Spleen (tissue), 11 donors: ENCODE results near the gene SERPING1. TPM values are rescaled to one million over a fixed set of nuclear protein-coding genes. Genes with fewer than 3 reads are reported as not detected.

Source experiments
- DNase-seq: peaks from one replicate; pipeline ENCODE4 v3.0.0-alpha.2; 2020
- H3K27ac ChIP-seq, 8 donors: fragments of 200-600 bp; sonication (generic) in 7 of 8; 1 replicate in 4 of 8; 2 replicates in 4 of 8; pipeline versions ENCODE4 v1.5.0 to v1.8.0; 2016 to 2021; ENCODE audit warnings: inconsistent platforms in 4 of 8, mild to moderate bottlenecking in 4 of 8, moderate library complexity in 1 of 8
- H3K27me3 ChIP-seq, 7 donors: fragments of 200-600 bp; sonication (generic) in 6 of 7; replicated peaks in 1 of 7; 1 replicate in 4 of 7; 2 replicates in 3 of 7; pipeline versions ENCODE4 v1.5.0 to v1.8.0; 2016 to 2021; ENCODE audit warnings: inconsistent platforms in 3 of 7, mild to moderate bottlenecking in 1 of 7
- H3K36me3 ChIP-seq, 6 donors: fragments of 200-600 bp; sonication (generic) in 5 of 6; 1 replicate in 4 of 6; 2 replicates in 2 of 6; pipeline versions ENCODE4 v1.5.0 to v1.8.0; 2016 to 2021; ENCODE audit warnings: inconsistent platforms in 2 of 6
- H3K4me1 ChIP-seq, 6 donors: fragments of 200-600 bp; sonication (generic) in 5 of 6; 1 replicate in 3 of 6; 2 replicates in 3 of 6; pipeline versions ENCODE4 v1.5.0 to v1.8.0; 2016 to 2021; ENCODE audit warnings: inconsistent platforms in 3 of 6
- H3K4me3 ChIP-seq, 8 donors: fragments of 200-600 bp; sonication (generic) in 7 of 8; 1 replicate in 4 of 8; 2 replicates in 4 of 8; pipeline versions ENCODE4 v1.5.0 to v1.8.0; 2016 to 2021; ENCODE audit warnings: inconsistent platforms in 4 of 8, mild to moderate bottlenecking in 4 of 8, moderate library complexity in 2 of 8
- H3K9me3 ChIP-seq, 8 donors: fragments of 200-600 bp; sonication (generic) in 7 of 8; 1 replicate in 4 of 8; 2 replicates in 4 of 8; pipeline versions ENCODE4 v1.5.0 to v1.8.0; 2016 to 2021; ENCODE audit warnings: inconsistent platforms in 4 of 8
- POLR2A ChIP-seq, 3 donors: fragments of 450-650 bp; IDR thresholded peaks; one replicate each; pipeline ENCODE4 v1.5.1; 2017; ENCODE audit warnings: antibody characterized with exemption in 3 of 3, mild to moderate bottlenecking in 1 of 3
- POLR2AphosphoS5 ChIP-seq, 3 donors: sonication (generic); formaldehyde crosslinking; IDR thresholded peaks; one replicate each; pipeline ENCODE4 v1.5.1; 2017; ENCODE audit warnings: antibody characterized with exemption in 3 of 3
- WGBS, 5 donors: extraction: QIAGEN DNeasy Blood & Tissue Kit in 3 of 5; methylation state at CpG; one replicate each; pipeline versions ENCODE4 v1.1.5 to v1.1.7; 2013 to 2018; 5-methylcytosine and 5-hydroxymethylcytosine counted together
- intact Hi-C: fragments of 100-400 bp; cut with DNase I; formaldehyde crosslinking; loops from one replicate; pipeline ENCODE4 v1.15.0; 2023; ENCODE audit warnings: low total_unique reads
- polyA plus RNA-seq, 3 donors: library from polyadenylated mRNA; stranded (reverse); fragments of 200-250 nt; gene quantifications; one replicate each; pipeline ENCODE4 v1.2.1, GENCODE V29; 2013
- total RNA-seq, 7 donors: library from RNA; depleted of rRNA in 3 of 7; stranded (reverse); fragments of >200 nt in 3 of 7; fragmentation: NEBNext Ultra II Directional in 4 of 7; extraction: Animal tissue kit (Norgen Biotek cat#: 25700) in 4 of 7; gene quantifications; one replicate each; pipeline versions ENCODE4 v1.1.0 to v1.2.1, GENCODE V29; 2016 to 2021
- TF ChIP-seq, protein P1 (sequence below), 11 experiments: fragments of 200-600 bp in 7 of 11; fragments of 450-650 bp in 4 of 11; sonication (generic) in 4 of 11; IDR thresholded peaks in 8 of 11; conservative IDR thresholded peaks in 3 of 11; 1 replicate in 7 of 11; 2 replicates in 4 of 11; pipeline versions ENCODE4 v1.4.0 to v1.8.0; 2016 to 2021; ENCODE audit warnings: antibody characterized with exemption in 11 of 11, inconsistent platforms in 4 of 11, mild to moderate bottlenecking in 1 of 11
- donor health status: healthy with polysubstance abuse.
- donor health status: DM: no; HTN: no; CAD: no; lungs with moderate emphysema.
- donor health status: DM: no; HTN: no; CAD: no.
- donor health status: Bipolar disorder and iron deficiency.
- donor health status: healthy.
- donor health status: DM: no; HTN: no; CAD: no.
- donor health status: DM: yes; HTN: yes; CAD: no.

The SERPING1 gene
- total and polyA plus RNA-seq, 10 donors, result 104 to 364 (median 228) TPM

DNA sequence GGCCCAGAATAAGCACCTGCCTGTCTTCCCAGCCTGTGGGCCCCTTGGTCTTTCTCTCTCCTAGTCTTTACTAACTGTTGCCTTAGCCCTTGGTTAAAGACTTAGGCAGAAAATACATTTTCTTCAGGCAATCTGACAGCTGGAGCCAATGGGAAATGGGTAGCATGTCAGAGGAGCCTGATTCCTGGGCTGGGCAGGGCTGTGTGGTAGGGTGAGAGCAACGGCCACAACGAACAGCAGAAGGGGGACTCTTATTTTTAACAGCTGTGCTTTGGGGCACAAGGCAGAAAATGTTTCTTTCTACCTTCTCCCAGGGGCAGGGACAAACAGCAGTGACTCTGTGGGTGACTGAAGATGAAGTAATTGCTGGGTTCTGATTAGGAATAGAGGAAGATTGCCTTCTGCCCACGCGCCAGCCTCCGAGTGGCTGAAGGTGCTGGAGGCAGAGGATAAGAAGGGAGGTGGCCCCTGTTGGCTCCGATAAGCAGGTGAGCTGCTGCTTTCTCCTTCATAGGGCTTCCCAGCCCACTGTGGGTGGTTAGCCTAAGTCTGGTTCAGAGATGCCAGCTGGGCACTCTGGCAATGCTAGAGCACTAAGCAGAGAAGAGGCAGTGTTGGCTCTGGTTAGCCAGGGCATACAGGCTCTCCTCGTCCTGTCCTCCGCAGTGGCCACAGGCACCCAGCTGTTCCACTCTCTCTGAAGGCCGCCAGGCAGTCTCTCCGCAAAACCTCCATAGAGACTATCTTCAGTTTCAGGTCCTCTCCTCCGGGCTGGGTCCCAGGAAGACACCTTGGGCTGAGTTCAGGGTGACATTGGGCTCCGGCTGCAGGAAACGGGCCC is 50.7 kb downstream of the SERPING1 start:
- no peak for TF ChIP-seq POLR2A (IDR thresholded peaks at IDR 0.05)
- TF ChIP-seq, protein P1, sequence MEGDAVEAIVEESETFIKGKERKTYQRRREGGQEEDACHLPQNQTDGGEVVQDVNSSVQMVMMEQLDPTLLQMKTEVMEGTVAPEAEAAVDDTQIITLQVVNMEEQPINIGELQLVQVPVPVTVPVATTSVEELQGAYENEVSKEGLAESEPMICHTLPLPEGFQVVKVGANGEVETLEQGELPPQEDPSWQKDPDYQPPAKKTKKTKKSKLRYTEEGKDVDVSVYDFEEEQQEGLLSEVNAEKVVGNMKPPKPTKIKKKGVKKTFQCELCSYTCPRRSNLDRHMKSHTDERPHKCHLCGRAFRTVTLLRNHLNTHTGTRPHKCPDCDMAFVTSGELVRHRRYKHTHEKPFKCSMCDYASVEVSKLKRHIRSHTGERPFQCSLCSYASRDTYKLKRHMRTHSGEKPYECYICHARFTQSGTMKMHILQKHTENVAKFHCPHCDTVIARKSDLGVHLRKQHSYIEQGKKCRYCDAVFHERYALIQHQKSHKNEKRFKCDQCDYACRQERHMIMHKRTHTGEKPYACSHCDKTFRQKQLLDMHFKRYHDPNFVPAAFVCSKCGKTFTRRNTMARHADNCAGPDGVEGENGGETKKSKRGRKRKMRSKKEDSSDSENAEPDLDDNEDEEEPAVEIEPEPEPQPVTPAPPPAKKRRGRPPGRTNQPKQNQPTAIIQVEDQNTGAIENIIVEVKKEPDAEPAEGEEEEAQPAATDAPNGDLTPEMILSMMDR (IDR thresholded peaks at IDR 0.05 in 8 of 11, conservative IDR thresholded peaks at IDR 0.05 in 3 of 11), result no peak
- TF ChIP-seq POLR2AphosphoS5 (IDR thresholded peaks at IDR 0.05), result no peak
- DNase-seq, result no peak
- H3K27me3 ChIP-seq, result peaks cover 0 to 66% (median 31%) of the 10 kb centered on the region in 7 donors
- H3K36me3 ChIP-seq, result no peaks in the 10 kb centered on the region
- H3K4me1 ChIP-seq, result peaks cover 19 to 77% (median 56%) of the 10 kb centered on the region in 6 donors
- intact Hi-C loops, result loop anchor here (10.0 kb wide), 1 partner anchor 303 kb away; no protein-coding TSS in a partner anchor
- WGBS, 5 donors, result 9 to 16% (median 9%) methylated on average over 11 to 13 of the region's 13 CpGs
- peak overlapping the region in 1 of 8 donors; percentile 48 for H3K27ac ChIP-seq
- H3K9me3 ChIP-seq, result no peaks in the 10 kb centered on the region
- peak overlapping the region in 4 of 8 donors; percentile 24 to 65 (median 34) for H3K4me3 ChIP-seq

DNA sequence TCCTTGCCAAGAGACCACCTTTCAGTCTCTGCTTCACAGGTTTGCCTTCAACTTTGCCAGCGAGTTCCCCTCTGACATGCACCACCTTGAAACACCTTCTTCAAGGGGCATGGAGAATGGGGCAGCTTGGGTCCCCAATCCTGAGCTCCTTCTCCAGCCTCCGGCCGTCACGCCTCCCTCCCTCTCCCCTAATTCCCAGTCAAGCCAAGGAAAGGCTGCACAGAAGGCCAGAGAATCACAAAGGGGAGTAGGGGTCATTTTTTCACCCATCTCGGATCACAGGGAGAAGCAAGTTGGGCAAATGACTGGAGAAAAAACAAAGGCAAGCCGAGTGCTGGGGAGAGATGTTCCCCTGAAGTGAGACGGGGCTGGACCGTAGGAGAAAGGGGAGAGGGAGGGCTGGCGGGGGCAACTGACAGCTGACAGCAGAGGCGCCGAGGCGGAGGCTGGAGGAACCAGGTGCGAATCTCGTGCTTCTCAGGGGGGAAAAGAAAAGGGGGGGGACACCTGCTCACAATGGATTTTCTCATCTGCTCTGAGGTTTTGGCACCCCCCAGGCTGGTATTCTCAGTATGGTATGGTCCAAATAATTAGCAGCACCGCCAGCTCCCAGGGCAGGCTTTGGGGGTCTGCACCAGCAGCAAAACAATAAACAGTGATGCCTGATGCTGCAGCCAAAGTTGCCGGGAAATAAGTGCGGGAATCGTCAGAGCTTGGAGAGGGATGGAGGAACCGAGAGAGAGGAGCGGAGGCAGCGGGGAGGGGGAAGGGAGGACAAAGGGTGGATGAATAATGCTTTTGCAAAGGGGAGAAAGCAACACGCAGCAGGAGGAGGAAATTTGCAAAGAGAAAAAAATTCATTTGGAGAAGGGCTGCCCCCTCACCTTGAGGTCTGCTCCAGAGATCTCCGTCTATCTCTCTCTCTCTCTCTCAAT is 51.6 kb downstream of the SERPING1 start:
- Histone ChIP-seq H3K27me3 (peaks cover 0 to 65% (median 31%) of the 10 kb centered on the region in 7 donors), H3K9me3 (no peaks in the 10 kb centered on the region), H3K4me1 (peaks cover 19 to 84% (median 56%) of the 10 kb centered on the region in 6 donors), H3K27ac (peak overlapping the region in 2 of 8 donors; percentile 48 to 62), H3K36me3 (no peaks in the 10 kb centered on the region), H3K4me3 (peak overlapping the region in 7 of 8 donors; percentile 6 to 65 (median 27))
- WGBS, 5 donors, result 2 to 4% (median 3%) methylated on average over 23 of the region's 23 CpGs
- TF ChIP-seq POLR2A (IDR thresholded peaks at IDR 0.05) (no peak), POLR2AphosphoS5 (IDR thresholded peaks at IDR 0.05) (no peak)
- TF ChIP-seq, protein P1 (IDR thresholded peaks at IDR 0.05 in 8 of 11, conservative IDR thresholded peaks at IDR 0.05 in 3 of 11), result no peak
- intact Hi-C loops, result loop anchor here (10.0 kb wide), 1 partner anchor 304 kb away; no protein-coding TSS in a partner anchor
- DNase-seq, result no peak

DNA sequence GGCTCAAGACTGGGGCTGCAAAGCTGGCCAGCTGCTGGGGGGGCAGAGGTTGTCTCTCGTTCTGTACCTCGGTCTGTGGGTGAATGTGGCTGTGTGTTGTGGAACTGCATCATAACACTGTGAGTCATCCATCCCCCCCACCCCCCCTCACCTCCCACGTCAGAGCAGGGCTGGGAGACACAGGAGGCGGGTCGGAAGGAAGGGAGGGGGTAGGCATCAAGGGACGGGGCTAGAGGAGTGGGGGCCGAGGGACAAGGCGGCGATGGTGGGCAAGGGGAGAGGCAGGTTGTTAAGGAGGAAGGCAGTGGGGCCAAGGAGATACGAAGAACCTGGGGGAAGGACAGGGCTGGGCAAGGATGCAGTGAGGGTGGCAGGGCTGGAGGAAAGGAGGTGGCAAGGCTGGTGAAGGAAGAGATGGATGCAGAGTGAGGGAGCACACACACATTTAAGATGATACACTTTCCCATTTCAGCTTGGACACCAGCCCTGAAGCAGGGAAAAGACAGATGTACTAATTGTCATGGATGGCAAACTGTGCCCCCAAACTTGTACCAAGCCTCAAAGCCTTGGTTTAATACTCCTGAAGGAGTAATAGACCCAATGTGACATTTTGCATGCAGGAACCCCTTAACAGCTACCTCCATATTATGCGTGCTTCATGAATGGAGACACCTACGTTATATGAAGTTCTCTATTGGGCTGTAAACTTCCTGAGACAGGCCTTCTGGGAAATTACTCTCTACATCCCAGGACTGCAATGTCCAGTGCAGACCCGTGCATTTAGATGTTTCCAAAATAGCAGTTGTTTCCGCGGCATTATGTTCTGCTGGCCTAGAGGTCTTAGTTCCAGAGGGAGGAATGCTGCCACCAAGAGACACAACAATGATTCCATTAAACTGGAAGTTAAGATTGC is 52.6 kb downstream of the SERPING1 start, which contains the start of gene YPEL4:
Gene YPEL4 (minus strand): TSS at position 87 of the 913 bp plus-strand sequence. CDS start 2,805 bp downstream, outside the sequence.
- Histone ChIP-seq H3K4me1 (peaks cover 19 to 74% (median 48%) of the 10 kb centered on the region in 6 donors), H3K9me3 (no peaks in the 10 kb centered on the region), H3K36me3 (no peaks in the 10 kb centered on the region), H3K27me3 (peaks cover 0 to 57% (median 31%) of the 10 kb centered on the region in 7 donors), H3K4me3 (peak within 1 kb of the TSS in 7 of 8 donors; percentile 6 to 65 (median 27)), H3K27ac (peak within 1 kb of the TSS in 2 of 8 donors; percentile 48 to 62)
- 20 to 23% (median 23%) methylated on average over 13 to 15 of the region's 15 CpGs for WGBS, 5 donors
- DNase-seq, result peak; percentile 81
- intact Hi-C loops, result loop anchor here (10.0 kb wide), 1 partner anchor 305 kb away; no protein-coding TSS in a partner anchor
- TF ChIP-seq, protein P1 (IDR thresholded peaks at IDR 0.05 in 8 of 11, conservative IDR thresholded peaks at IDR 0.05 in 3 of 11), result no peak
- peak in 2 of 3 donors; percentile 18 to 34 for TF ChIP-seq POLR2AphosphoS5 (IDR thresholded peaks at IDR 0.05)
- TF ChIP-seq POLR2A (IDR thresholded peaks at IDR 0.05), result no peak
